K562 (cell line): ENCODE results near the gene ZSCAN32. TPM values are rescaled to one million over a fixed set of nuclear protein-coding genes. Genes with fewer than 3 reads are reported as not detected.

Source experiments
- ATAC-seq: fragments of 200-7000 bp; cut with Tn5 transposase; 3 replicates; pipeline ENCODE4 v1.9.1; 2020; ENCODE audit warnings: moderate library complexity
- Bru-seq: library from RNA; stranded (reverse); fragments of 400-500 nt; gene quantifications from one replicate; lab custom pipeline; 2021; lab: Mats Ljungman, UMichigan
- BruChase-seq, 2 experiments: library from RNA; stranded (reverse); fragments of 400-500 nt; gene quantifications; one replicate each; lab custom pipeline; 2021; lab: Mats Ljungman, UMichigan
- BruUV-seq: library from RNA; stranded (reverse); fragments of 400-500 nt; replicated peaks from 2 replicates; lab custom pipeline; 2021; lab: Mats Ljungman, UMichigan
- CTCF ChIA-PET: fragments of 300-600 bp; formaldehyde crosslinking; extraction: SDS; loops from one replicate; lab custom pipeline; 2021; ENCODE audit warnings: low intra/inter-chr PET ratio; lab: Yijun Ruan, JAX
- POLR2A ChIA-PET: fragments of 300-600, 350-650 bp; sonication (Branson Sonifier 250); formaldehyde crosslinking; extraction: SDS; loops from one replicate; lab custom pipeline; 2021; ENCODE audit warnings: antibody characterized with exemption, inconsistent platforms; lab: Yijun Ruan, JAX
- DNase-seq, 4 experiments: peaks; one replicate each; pipeline versions ENCODE4 v3.0.0 to v3.0.0-alpha.2; 2011 to 2018; ENCODE audit warnings: low spot score in 3 of 4, mixed read lengths in 3 of 4; ENCODE audit errors: extremely low read depth in 1 of 4
- FAIRE-seq: peaks from 2 replicates; lab custom pipeline; 2011; peaks lifted over from hg19 to GRCh38; lab: Jason Lieb, UNC
- H2AFZ ChIP-seq: 2 replicates; pipeline ENCODE4 v1.6.0; 2011; ENCODE audit warnings: low read depth, low read length, control low read depth, inconsistent platforms
- H3K27ac ChIP-seq: fragments of 200-600 bp; 3 replicates; pipeline ENCODE4 v1.8.0; 2011; ENCODE audit warnings: low read depth, mild to moderate bottlenecking, control low read depth, inconsistent platforms, low read length, moderate library complexity, mixed read lengths; ENCODE audit errors: extremely low read depth
- H3K27me3 ChIP-seq, 2 experiments: fragments of 300-600 bp in 1 of 2; 2 replicates in 1 of 2; 3 replicates in 1 of 2; pipeline versions ENCODE4 v1.6.0 to v1.8.0; 2011; ENCODE audit warnings: inconsistent platforms in 2 of 2, low read length in 2 of 2, mild to moderate bottlenecking in 1 of 2, mixed read lengths in 1 of 2, moderate library complexity in 1 of 2; ENCODE audit not compliant: control insufficient read depth in 2 of 2, insufficient read depth in 2 of 2
- H3K36me3 ChIP-seq: fragments of 300-600 bp; 3 replicates; pipeline ENCODE4 v1.8.0; 2011; ENCODE audit warnings: mild to moderate bottlenecking, low read length, inconsistent platforms; ENCODE audit not compliant: control insufficient read depth, insufficient read depth
- H3K4me1 ChIP-seq, 2 experiments: fragments of 200-600 bp in 1 of 2; replicated peaks in 1 of 2; 2 replicates in 1 of 2; 3 replicates in 1 of 2; pipeline versions ENCODE4 v1.5.1 to v1.8.0; 2011; ENCODE audit warnings: inconsistent platforms in 2 of 2, low read length in 2 of 2, mild to moderate bottlenecking in 1 of 2, mixed read lengths in 1 of 2, moderate library complexity in 1 of 2; ENCODE audit not compliant: control insufficient read depth in 2 of 2, insufficient read depth in 2 of 2
- H3K4me2 ChIP-seq: 2 replicates; pipeline ENCODE4 v1.6.1; 2011; ENCODE audit warnings: low read length, control low read depth, inconsistent platforms, mixed read lengths; ENCODE audit not compliant: insufficient read depth
- H3K4me3 ChIP-seq: fragments of 200-600 bp; sonication (generic), shearing (Covaris generic); 2 replicates; pipeline ENCODE4 v1.5.1; 2016; ENCODE audit warnings: control low read depth, inconsistent platforms
- H3K79me2 ChIP-seq: fragments of 200-600 bp; 3 replicates; pipeline ENCODE4 v1.8.0; 2011; ENCODE audit warnings: low read length, inconsistent platforms; ENCODE audit not compliant: control insufficient read depth, insufficient read depth
- H3K9ac ChIP-seq, 2 experiments: 2 replicates each; pipeline versions ENCODE4 v1.6.0 to v1.6.1; 2011; ENCODE audit warnings: low read depth in 2 of 2, low read length in 2 of 2, control low read depth in 1 of 2, inconsistent platforms in 1 of 2, mild to moderate bottlenecking in 1 of 2, mixed read lengths in 1 of 2; ENCODE audit not compliant: insufficient read depth in 1 of 2
- H3K9me1 ChIP-seq: one replicate; pipeline ENCODE4 v1.6.0; 2011; ENCODE audit warnings: inconsistent platforms, mild to moderate bottlenecking, low read length, moderate library complexity; ENCODE audit not compliant: control insufficient read depth, insufficient read depth
- H3K9me3 ChIP-seq: replicated peaks from 2 replicates; pipeline ENCODE4 v1.5.1; 2011; ENCODE audit warnings: low read depth, low read length, inconsistent platforms; ENCODE audit not compliant: control insufficient read depth, insufficient read depth
- H4K20me1 ChIP-seq: replicated peaks from 2 replicates; pipeline ENCODE4 v1.6.1; 2011; ENCODE audit warnings: low read length, inconsistent platforms, mixed read lengths; ENCODE audit not compliant: control insufficient read depth, insufficient read depth
- FOSL1 ChIP-seq: fragments of 200-800 bp; sonication (Bioruptor generic); conservative IDR thresholded peaks from 2 replicates; pipeline ENCODE4 v1.6.1; 2016; ENCODE audit warnings: missing genetic modification characterization, missing compliant biosample characterization
- JUN ChIP-seq, 2 experiments: sonication (generic) in 1 of 2; formaldehyde crosslinking in 1 of 2; IDR thresholded peaks; 2 replicates each; pipeline versions ENCODE4 v1.6.1 to v1.8.0; 2012 to 2022; ENCODE audit warnings: borderline replicate concordance in 2 of 2, mild to moderate bottlenecking in 2 of 2, improper control_type of control experiment in 1 of 2, low read depth in 1 of 2, low read length in 1 of 2, missing genetic modification reagents in 1 of 2
- MTA2 ChIP-seq: fragments of 450-650 bp; IDR thresholded peaks from 2 replicates; pipeline ENCODE4 v1.6.1; 2016; ENCODE audit warnings: low read depth
- NFYB ChIP-seq: IDR thresholded peaks from 2 replicates; pipeline ENCODE4 v1.6.1; 2011; ENCODE audit warnings: mild to moderate bottlenecking, moderate library complexity; ENCODE audit not compliant: insufficient read length; ENCODE audit errors: extremely low read depth
- RBBP5 ChIP-seq: fragments of 200-600 bp; sonication (generic); IDR thresholded peaks from 2 replicates; pipeline ENCODE4 v1.6.1; 2012; ENCODE audit warnings: borderline replicate concordance, mild to moderate bottlenecking, low read length, control low read depth, inconsistent platforms; ENCODE audit not compliant: insufficient read depth, poor library complexity, severe bottlenecking
- SIRT6 ChIP-seq: IDR thresholded peaks from one replicate; pipeline ENCODE4 v1.6.1; 2012; ENCODE audit warnings: low read depth, mild to moderate bottlenecking, control low read depth, inconsistent platforms, low read length, moderate library complexity
- ZSCAN29 ChIP-seq: fragments of 450-650 bp; IDR thresholded peaks from 2 replicates; pipeline ENCODE4 v1.6.1; 2017
- WGBS: fragments of 100-300 bp; shearing (Covaris generic); methylation state at CpG from one replicate; pipeline ENCODE4 v1.1.6; 2016; ENCODE audit warnings: low coverage, mixed read lengths; ENCODE audit not compliant: insufficient coverage; ENCODE audit errors: missing lambda C conversion rate; 5-methylcytosine and 5-hydroxymethylcytosine counted together
- in situ Hi-C: fragments of 300-500 bp; cut with MboI; formaldehyde crosslinking; loops from 4 replicates; pipeline ENCODE4 v1.15.0; 2018; ENCODE audit warnings: inconsistent platforms, mixed read lengths
- intact Hi-C: fragments of 100-400 bp; cut with micrococcal nuclease; formaldehyde crosslinking; loops from 2 replicates; pipeline ENCODE4 v1.14.2; 2022
- long read RNA-seq, 3 experiments: library from polyadenylated mRNA in 2 of 3; library from RNA in 1 of 3; unstranded in 2 of 3; stranded (forward) in 1 of 3; transcript quantifications; one replicate each; pipeline ENCODE4 v2.0.0, GENCODE V29; 2019 to 2022
- polyA minus RNA-seq, 3 experiments: library from RNA; depleted of rRNA, polyadenylated mRNA; stranded (reverse); fragments of >200 nt; gene quantifications; 2 replicates each; pipeline ENCODE4 v1.2.3, GENCODE V29; 2011
- polyA plus RNA-seq, 8 experiments: library from polyadenylated mRNA; depleted of rRNA in 4 of 8; stranded (reverse) in 5 of 8; unstranded in 3 of 8; fragments of >200 nt; fragmentation: Nextera tagmentation in 2 of 8; fragmentation: Illumina TruSeq in 1 of 8; extraction: Ambion mirVana in 2 of 8; extraction: Trizol in 1 of 8; gene quantifications; 2 replicates each; pipeline versions ENCODE4 v1.2.1 to v1.2.3, GENCODE V29; 2011 to 2014; ENCODE audit warnings: inconsistent platforms in 1 of 8, missing spikeins in 1 of 8
- total RNA-seq, 7 experiments: library from RNA; depleted of rRNA in 6 of 7; stranded (reverse); fragments of >200 nt in 6 of 7; fragmentation: Illumina TruSeq in 2 of 7; extraction: Trizol in 2 of 7; gene quantifications; 2 replicates each; pipeline versions ENCODE4 v1.2.1 to v1.2.3, GENCODE V29; 2011 to 2021; ENCODE audit warnings: low replicate concordance in 1 of 7
- TF ChIP-seq, protein P1 (sequence below): sonication (generic); formaldehyde crosslinking; IDR thresholded peaks from 2 replicates; pipeline ENCODE4 v1.8.0; 2023; ENCODE audit warnings: missing genetic modification reagents, mild to moderate bottlenecking, borderline replicate concordance

Gene ZSCAN32
- total RNA-seq (2011; cell fraction: chromatin; rRNA removed; ENCODE audit: low replicate concordance): 39.5 and 41.5 TPM in 2 replicates
- total RNA-seq (2011; cell fraction: nucleolus; rRNA removed): 21.5 and 22.1 TPM in 2 replicates
- 24.3 and 25.0 TPM in 2 replicates for total RNA-seq (2011; cell fraction: nucleoplasm; rRNA removed)
- total RNA-seq (2014; rRNA removed) (14.6 and 16.3 TPM in 2 replicates), total RNA-seq (2014; rRNA removed; fragmentation: Illumina TruSeq; extraction: Trizol) (21.1 and 21.3 TPM in 2 replicates), total RNA-seq (2015; rRNA removed; fragmentation: Illumina TruSeq; extraction: Trizol) (16.6 and 17.9 TPM in 2 replicates), total RNA-seq (2021) (16.5 TPM in 2 replicates), polyA plus RNA-seq (2011; rRNA removed) (28.5 and 29.4 TPM in 2 replicates), polyA plus RNA-seq (2014; fragmentation: Illumina TruSeq; extraction: Trizol) (22.6 and 26.1 TPM in 2 replicates), polyA plus RNA-seq (2014; fragmentation: Nextera tagmentation; extraction: Ambion mirVana) (10 to 100 TPM; 16.0 to 24.6 TPM), polyA plus RNA-seq (2014; rRNA removed) (18.4 and 19.2 TPM in 2 replicates), polyA minus RNA-seq (2011; rRNA and poly(A)+ RNA removed) (20.5 and 21.2 TPM in 2 replicates), Bru-seq, nascent RNA (percentile 76 among the genes with signal in this experiment), BruChase-seq, experiment 1, labeled RNA remaining after a 2-hour chase (percentile 77 among the genes with signal in this experiment), BruChase-seq, experiment 2, labeled RNA remaining after a 6-hour chase (percentile 74 among the genes with signal in this experiment)
- 17.9 and 18.3 TPM in 2 replicates for polyA plus RNA-seq (2011; cell fraction: cytosol; rRNA removed)
- polyA plus RNA-seq (2011; cell fraction: nucleus; rRNA removed): 32.4 and 37.3 TPM in 2 replicates
- polyA plus RNA-seq (2012): 11.6 and 20.5 TPM in 2 replicates
- polyA minus RNA-seq (2011; cell fraction: cytosol; rRNA and poly(A)+ RNA removed): 6.0 and 10.7 TPM in 2 replicates
- 8.8 and 13.7 TPM in 2 replicates for polyA minus RNA-seq (2011; cell fraction: nucleus; rRNA and poly(A)+ RNA removed)
- long read RNA-seq, experiment 1, transcript ZSCAN32-215 (4 exons, 2,788 nt): minor isoform, 5 of 81 reads
- long read RNA-seq, experiment 1, transcript ZSCAN32-202 (7 exons, 3,173 nt): major isoform, 10 of 81 reads
- long read RNA-seq, experiment 1, partial matches to known transcripts: 19 of 81 reads
- long read RNA-seq, experiment 1, other reads (novel, unspliced or antisense): 38 of 81 reads
- long read RNA-seq, experiment 2, transcript ZSCAN32-206 (1 exons, 1,977 nt): major isoform, 5 of 12 reads
- long read RNA-seq, experiment 2, partial matches to known transcripts: 2 of 12 reads
- long read RNA-seq, experiment 2, other reads (novel, unspliced or antisense): 5 of 12 reads
- long read RNA-seq, experiment 3, partial matches to known transcripts: 5 of 16 reads
- long read RNA-seq, experiment 3, other reads (novel, unspliced or antisense): 6 of 16 reads

DNA sequence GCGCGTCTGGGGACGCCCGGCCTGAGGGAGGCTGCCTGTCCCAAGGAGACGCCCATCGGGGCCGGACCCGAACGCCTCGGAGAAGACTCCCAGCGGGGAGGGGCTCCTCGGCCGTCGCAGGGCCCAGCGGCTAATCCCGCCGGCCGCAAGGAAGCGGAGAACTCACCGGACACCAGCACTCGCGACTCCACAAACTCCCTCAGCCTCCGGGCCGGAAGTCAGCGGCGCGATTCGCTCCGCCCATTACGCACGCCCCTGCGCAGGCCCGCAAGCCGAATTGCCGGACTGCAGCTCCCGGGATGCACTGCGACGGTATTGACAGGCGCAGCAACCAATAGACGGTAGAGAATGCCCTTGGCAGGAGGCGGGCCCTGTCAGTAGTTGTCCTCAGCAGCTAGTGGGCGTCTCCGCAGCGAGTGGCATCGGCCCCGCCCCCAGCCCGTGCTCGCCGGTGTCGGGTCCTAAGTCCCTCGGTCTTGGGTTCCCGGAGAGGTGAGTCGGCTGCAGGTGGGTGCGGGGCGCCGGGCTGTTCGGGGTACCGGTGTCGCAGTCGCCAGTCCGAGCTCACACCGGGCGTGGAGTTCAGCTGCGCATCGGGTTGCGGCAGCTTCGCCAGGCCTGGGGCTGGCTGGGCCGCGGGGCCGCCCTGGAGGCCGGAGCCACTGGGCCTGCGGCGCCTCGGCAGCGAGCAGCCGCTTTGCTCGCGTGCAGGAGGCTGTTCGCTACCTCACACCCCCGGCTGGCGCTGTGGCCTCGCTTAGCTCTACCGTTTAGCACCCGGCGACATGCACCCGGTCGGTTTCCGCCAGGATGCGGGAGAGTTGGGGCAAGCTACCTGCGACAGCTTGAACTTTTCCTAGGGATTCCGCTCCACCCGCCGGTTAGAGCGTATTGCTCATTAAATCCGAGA is at the start of gene ZSCAN32, which contains the start of gene ZNF174:
Gene ZSCAN32 (minus strand): TSS at position 226 of the 910 bp plus-strand sequence. CDS start 3,447 bp downstream, outside the sequence.
Gene ZNF174 (plus strand): TSS at position 437 of the 910 bp plus-strand sequence. CDS start 790 bp downstream, outside the sequence.
- 1% methylated on average over 72 of the region's 95 CpGs for WGBS
- H3K9ac ChIP-seq: peak within 1 kb of the TSS; percentile 86 to 93
- intact Hi-C loops: loop anchor here (2.0 to 10.0 kb wide), 2 partner anchors 58 to 96 kb away; partner anchors contain the start of genes TIGD7 and ZNF75A
- in situ Hi-C loops: no loop called here
- peak within 1 kb of the TSS; percentile 86 for H2AFZ ChIP-seq
- ATAC-seq (peak; percentile 99), FAIRE-seq (peak; percentile 99), DNase-seq (peak; percentile 98 to 100 (median 98))
- peaks cover 2 to 16% of the 10 kb centered on the region in 2 experiments; a peak in 4 of 5 replicates for H3K4me1 ChIP-seq
- H3K79me2 ChIP-seq: peaks cover 62% of the 10 kb centered on the region
- peaks cover 53% of the 10 kb centered on the region for H3K36me3 ChIP-seq
- H3K9me1 ChIP-seq: no peaks in the 10 kb centered on the region
- H3K27ac ChIP-seq: peak within 1 kb of the TSS; percentile 81
- CTCF ChIA-PET: no interaction called here
- H3K27me3 ChIP-seq: no peaks in the 10 kb centered on the region
- no TSS peak for BruUV-seq
- peak within 1 kb of the TSS; percentile 75 for H3K4me2 ChIP-seq
- peak within 1 kb of the TSS; percentile 89 for H3K4me3 ChIP-seq
- H3K9me3 ChIP-seq: peaks cover 13% of the 10 kb centered on the region; the same call in 1 of the 2 replicates
- no peaks in the 10 kb centered on the region for H4K20me1 ChIP-seq
- POLR2A ChIA-PET: interaction anchor here (0.6 to 2.5 kb wide), 13 partner anchors 9 to 148 kb away, joined by 3 to 15 read pairs (median 4); partner anchors contain the start of genes TIGD7, ZNF263 and ZNF75A
- TF ChIP-seq SIRT6: no peak
- TF ChIP-seq MTA2: no peak
- no peak for TF ChIP-seq JUN (IDR thresholded peaks at IDR 0.05; ENCODE audit: borderline replicate concordance, low read depth, low read length)
- TF ChIP-seq JUN (CRISPR knock-in tag; IDR thresholded peaks at IDR 0.05; ENCODE audit: borderline replicate concordance): 0 out of 2 replicates have a peak, but pooled peaks have one; percentile 60
- TF ChIP-seq RBBP5: peak; percentile 84
- 0 out of 2 replicates have a peak, but pooled peaks have one; percentile 15 for TF ChIP-seq ZSCAN29
- TF ChIP-seq, protein P1, sequence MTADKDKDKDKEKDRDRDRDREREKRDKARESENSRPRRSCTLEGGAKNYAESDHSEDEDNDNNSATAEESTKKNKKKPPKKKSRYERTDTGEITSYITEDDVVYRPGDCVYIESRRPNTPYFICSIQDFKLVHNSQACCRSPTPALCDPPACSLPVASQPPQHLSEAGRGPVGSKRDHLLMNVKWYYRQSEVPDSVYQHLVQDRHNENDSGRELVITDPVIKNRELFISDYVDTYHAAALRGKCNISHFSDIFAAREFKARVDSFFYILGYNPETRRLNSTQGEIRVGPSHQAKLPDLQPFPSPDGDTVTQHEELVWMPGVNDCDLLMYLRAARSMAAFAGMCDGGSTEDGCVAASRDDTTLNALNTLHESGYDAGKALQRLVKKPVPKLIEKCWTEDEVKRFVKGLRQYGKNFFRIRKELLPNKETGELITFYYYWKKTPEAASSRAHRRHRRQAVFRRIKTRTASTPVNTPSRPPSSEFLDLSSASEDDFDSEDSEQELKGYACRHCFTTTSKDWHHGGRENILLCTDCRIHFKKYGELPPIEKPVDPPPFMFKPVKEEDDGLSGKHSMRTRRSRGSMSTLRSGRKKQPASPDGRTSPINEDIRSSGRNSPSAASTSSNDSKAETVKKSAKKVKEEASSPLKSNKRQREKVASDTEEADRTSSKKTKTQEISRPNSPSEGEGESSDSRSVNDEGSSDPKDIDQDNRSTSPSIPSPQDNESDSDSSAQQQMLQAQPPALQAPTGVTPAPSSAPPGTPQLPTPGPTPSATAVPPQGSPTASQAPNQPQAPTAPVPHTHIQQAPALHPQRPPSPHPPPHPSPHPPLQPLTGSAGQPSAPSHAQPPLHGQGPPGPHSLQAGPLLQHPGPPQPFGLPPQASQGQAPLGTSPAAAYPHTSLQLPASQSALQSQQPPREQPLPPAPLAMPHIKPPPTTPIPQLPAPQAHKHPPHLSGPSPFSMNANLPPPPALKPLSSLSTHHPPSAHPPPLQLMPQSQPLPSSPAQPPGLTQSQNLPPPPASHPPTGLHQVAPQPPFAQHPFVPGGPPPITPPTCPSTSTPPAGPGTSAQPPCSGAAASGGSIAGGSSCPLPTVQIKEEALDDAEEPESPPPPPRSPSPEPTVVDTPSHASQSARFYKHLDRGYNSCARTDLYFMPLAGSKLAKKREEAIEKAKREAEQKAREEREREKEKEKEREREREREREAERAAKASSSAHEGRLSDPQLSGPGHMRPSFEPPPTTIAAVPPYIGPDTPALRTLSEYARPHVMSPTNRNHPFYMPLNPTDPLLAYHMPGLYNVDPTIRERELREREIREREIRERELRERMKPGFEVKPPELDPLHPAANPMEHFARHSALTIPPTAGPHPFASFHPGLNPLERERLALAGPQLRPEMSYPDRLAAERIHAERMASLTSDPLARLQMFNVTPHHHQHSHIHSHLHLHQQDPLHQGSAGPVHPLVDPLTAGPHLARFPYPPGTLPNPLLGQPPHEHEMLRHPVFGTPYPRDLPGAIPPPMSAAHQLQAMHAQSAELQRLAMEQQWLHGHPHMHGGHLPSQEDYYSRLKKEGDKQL (CRISPR knock-in tag): no peak
- peak; percentile 59 for TF ChIP-seq NFYB
- peak; percentile 63 for TF ChIP-seq FOSL1 (tag)
